ENCODE data around the gene ADCY9.

GRCh38 chr16:4049031-4049430, 67.2 kb downstream of the ADCY9 start:
- TF ChIP-seq CTCF (IDR thresholded peaks at IDR 0.05): no peak
- no peak for TF ChIP-seq TEAD4 (CRISPR knock-in tag; IDR thresholded peaks at IDR 0.05)
